Measurements from ENCODE around the gene SLC6A12.

GRCh38 chr12:221736-222135 lies 7.8 kb upstream of the SLC6A12 start:
- TF ChIP-seq CTCF (IDR thresholded peaks at IDR 0.05) (no peak), POLR2A (IDR thresholded peaks at IDR 0.05) (no peak)

Measured in body of pancreas (tissue), 4 donors.